ENCODE measurements around the gene KCTD17.

GRCh38 chr22:37010174-37010573 is 41.4 kb upstream of the KCTD17 start:
- no peak for TF ChIP-seq CTCF (IDR thresholded peaks at IDR 0.05; ENCODE audit: insufficient read depth, low read length)
- TF ChIP-seq REST (IDR thresholded peaks at IDR 0.05; ENCODE audit: insufficient replicate concordance, low read depth): no peak
- TF ChIP-seq POLR2AphosphoS5 (IDR thresholded peaks at IDR 0.05; ENCODE audit: low read depth): no peak
- no peak for TF ChIP-seq SPI1 (IDR thresholded peaks at IDR 0.05; ENCODE audit: borderline replicate concordance, low read depth)
- TF ChIP-seq GABPA (IDR thresholded peaks at IDR 0.05; ENCODE audit: low read depth): no peak

All from HL-60 (cell line).